22Rv1 (cell line): Measurements from ENCODE around the gene HOXA13.

Experiments
- ZFX ChIP-seq: fragments of 450-650 bp; IDR thresholded peaks from 2 replicates; pipeline ENCODE4 v1.6.1; 2017; ENCODE audit warnings: antibody characterized with exemption, borderline replicate concordance
- TF ChIP-seq, protein P1 (sequence below): fragments of 450-650 bp; IDR thresholded peaks from 2 replicates; pipeline ENCODE4 v1.5.1; 2017; ENCODE audit warnings: mild to moderate bottlenecking

DNA sequence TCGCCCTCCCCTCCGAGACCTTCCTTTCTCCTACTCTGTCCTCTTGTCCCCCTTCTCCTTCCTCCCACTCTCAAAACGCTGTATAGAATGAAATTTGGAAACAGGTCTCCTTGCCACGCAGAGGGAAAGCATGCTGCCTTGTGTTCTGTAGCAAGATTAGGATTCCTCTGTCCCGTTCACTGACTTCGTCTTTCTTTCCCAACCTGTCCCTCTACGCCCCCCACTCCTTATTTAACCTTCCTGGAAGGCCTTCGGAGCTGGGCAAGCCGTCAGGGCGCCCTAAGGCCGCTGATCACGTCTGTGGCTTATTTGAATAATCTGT is 35.9 kb downstream of the HOXA13 start:
- TF ChIP-seq, protein P1, sequence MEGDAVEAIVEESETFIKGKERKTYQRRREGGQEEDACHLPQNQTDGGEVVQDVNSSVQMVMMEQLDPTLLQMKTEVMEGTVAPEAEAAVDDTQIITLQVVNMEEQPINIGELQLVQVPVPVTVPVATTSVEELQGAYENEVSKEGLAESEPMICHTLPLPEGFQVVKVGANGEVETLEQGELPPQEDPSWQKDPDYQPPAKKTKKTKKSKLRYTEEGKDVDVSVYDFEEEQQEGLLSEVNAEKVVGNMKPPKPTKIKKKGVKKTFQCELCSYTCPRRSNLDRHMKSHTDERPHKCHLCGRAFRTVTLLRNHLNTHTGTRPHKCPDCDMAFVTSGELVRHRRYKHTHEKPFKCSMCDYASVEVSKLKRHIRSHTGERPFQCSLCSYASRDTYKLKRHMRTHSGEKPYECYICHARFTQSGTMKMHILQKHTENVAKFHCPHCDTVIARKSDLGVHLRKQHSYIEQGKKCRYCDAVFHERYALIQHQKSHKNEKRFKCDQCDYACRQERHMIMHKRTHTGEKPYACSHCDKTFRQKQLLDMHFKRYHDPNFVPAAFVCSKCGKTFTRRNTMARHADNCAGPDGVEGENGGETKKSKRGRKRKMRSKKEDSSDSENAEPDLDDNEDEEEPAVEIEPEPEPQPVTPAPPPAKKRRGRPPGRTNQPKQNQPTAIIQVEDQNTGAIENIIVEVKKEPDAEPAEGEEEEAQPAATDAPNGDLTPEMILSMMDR: no peak
- TF ChIP-seq ZFX: no peak
